Head of caudate nucleus (tissue), 42 donors: Measurements from ENCODE around the gene INTS15.
"Not testable (repeated sequence)": the region's sequence is repeated elsewhere in the genome, so short reads cannot be mapped to it uniquely, and the experiment has no call there.

ENCODE experiments used
- DNase-seq, 42 donors: peaks; one replicate each; pipeline versions ENCODE4 v3.0.0 to v3.0.0-alpha.2; 2020 to 2021; ENCODE audit warnings: mixed read lengths in 7 of 42
- intact Hi-C: fragments of 100-400 bp; cut with DNase I; formaldehyde crosslinking; loops from one replicate; pipeline ENCODE4 v1.15.0; 2022

INTS15 gene

GRCh38 chr7:6614953-6615722 is 25.3 kb downstream of the INTS15 start, which contains the start of gene ZNF853:
TSS of gene ZNF853 (plus strand) at chr7:6615610. CDS start at chr7:6616175, 565 bp downstream.
- peak in 34 of 42 donors; percentile 13 to 75 (median 40) for DNase-seq
- intact Hi-C loops: no loop called here

- intact Hi-C loops: no loop called here
- no peak for DNase-seq
These were observed 26.1 kb downstream of the INTS15 start for GRCh38 chr7:6615723-6616555.

DNA sequence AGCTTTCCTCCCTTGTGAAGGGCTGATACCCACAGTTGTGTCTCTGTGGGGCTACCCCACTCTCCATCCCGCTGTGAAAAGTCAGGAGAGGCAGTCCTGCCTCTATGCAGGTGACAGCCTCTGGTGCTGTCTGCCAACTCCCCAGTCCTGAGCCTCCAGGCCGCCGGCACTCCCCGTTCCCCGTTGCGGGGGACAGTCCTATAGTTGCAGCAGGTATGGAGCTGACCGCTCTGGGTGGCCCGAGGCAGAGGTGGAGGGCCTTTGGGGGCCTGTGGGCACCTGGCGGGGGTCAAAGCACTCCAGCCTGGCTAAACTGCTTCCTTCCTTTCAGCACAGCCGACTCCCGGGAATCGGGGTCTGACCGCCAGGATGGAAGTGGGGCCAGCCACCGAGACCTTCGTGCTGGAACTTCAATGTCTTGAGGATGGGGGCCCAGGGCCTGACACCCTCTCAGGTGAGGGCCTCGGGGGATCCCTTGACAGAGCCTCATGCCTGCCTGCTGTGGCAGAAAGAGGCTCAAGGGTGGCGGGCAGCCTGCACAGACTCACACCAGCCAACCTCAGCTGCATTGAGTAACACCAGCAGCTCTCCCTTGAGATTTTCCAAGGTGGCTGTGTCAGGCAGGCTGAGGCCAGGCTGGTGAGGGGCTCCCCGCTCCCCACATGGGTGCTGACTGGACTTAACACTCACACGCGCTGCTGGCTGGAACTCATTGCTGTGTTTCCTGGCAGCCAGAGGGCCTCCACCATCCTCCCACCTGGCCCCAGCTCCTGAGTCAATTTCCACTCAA is 27.2 kb downstream of the INTS15 start:
- DNase-seq: no peak
- intact Hi-C loops: no loop called here

DNA sequence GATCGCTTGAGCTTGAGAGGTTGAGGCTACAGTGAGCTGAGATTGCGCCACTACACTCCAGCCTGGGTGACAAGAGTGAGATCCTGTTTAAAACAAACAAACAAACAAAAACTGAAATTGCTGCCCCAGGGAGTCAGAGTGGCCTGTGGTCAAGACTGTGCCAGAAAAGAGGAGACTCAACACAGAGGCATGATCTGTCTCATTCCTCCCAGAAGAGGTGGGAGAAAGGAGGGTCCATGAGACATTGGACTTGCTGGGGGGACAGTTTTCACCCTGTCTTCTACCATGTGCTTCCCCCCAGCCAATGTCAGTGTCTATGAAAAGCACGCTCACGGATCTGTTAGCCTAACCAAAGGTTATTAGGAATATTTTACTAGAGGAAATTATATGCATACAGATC is 28.8 kb downstream of the INTS15 start:
- DNase-seq: no peak
- intact Hi-C loops: no loop called here

- no peak for DNase-seq
- intact Hi-C loops: no loop called here
These were observed 30.1 kb downstream of the INTS15 start for GRCh38 chr7:6619961-6620360.

DNA sequence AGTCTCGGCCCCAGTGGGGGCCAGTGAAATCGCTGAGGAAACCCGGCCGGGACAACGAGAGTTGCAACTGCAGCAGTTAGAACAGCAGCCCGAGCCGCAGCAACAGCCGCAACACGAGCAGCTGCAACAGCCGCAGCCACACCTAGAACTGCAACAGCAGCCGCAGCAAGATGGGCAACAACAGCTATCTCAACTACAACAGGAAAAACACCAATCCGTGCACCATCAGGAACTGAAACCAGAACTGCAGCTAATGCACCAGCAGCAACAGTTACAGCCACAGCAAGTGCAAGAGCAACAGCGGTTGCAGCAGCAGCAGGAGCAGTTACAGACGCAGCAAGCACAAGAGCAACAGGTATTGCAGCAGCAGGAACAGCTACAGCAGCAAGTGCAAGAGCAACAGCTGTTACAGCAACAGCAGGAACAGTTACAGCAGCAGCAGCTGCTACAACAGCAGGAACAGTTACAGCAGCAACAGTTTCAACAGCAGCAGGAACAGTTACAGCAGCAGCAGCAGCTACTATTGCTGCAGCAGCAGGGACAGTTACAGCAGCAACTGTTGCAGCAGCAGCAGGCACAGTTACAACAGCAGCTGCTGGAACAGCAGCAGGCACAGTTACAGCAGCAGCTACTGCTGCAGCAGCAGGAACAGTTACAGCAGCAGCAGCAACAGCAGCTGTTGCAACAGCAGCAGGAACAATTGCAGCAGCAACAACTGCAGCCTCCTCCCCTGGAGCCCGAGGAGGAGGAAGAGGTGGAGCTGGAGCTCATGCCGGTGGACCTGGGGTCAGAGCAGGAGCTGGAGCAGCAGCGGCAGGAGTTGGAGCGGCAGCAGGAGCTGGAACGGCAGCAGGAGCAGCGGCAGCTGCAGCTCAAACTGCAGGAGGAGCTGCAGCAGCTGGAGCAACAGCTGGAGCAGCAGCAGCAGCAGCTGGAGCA is 31.6 kb downstream of the INTS15 start:
- intact Hi-C loops: no loop called here
- no peak for DNase-seq

- intact Hi-C loops: no loop called here
- no peak for DNase-seq
These were observed 32.4 kb downstream of the INTS15 start for GRCh38 chr7:6622134-6622710.

DNA sequence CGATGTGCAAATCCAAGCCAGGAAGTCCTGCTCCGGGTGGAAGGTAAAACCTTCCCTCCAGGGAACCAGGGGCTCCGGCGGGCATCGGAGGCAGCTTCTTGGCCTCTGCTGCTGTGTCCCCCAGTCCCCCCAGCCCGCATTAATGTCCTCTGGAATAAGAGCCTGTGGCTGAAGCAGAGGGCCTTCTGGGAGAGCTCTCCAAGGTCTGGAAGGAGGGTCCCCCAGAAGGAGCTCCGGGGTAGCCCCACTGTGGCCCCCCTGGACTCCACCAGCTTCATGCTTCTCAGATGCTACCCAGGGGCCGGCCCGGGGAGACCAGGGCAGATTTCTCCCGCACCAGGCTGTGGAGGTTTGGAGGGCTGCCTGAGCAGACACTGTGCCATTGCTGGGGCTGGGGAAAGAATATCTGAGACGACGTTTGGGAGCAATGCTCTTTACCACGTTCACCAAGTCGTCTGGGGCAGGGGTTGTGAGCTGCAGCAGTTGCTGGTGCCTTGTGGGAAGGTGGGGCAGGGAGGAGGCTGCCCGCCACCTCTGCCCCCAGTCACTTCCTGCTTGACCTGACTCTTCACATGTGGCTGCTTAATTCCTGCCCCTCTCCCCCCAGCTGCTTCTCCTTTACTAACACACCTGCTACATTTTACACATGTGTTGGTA is 33.9 kb downstream of the INTS15 start:
- no peak for DNase-seq
- intact Hi-C loops: no loop called here

GRCh38 chr7:6624246-6624611 is 34.4 kb downstream of the INTS15 start:
- DNase-seq: no peak
- intact Hi-C loops: no loop called here

GRCh38 chr7:6628045-6628444 is 38.2 kb downstream of the INTS15 start:
- DNase-seq: no peak
- intact Hi-C loops: no loop called here

DNA sequence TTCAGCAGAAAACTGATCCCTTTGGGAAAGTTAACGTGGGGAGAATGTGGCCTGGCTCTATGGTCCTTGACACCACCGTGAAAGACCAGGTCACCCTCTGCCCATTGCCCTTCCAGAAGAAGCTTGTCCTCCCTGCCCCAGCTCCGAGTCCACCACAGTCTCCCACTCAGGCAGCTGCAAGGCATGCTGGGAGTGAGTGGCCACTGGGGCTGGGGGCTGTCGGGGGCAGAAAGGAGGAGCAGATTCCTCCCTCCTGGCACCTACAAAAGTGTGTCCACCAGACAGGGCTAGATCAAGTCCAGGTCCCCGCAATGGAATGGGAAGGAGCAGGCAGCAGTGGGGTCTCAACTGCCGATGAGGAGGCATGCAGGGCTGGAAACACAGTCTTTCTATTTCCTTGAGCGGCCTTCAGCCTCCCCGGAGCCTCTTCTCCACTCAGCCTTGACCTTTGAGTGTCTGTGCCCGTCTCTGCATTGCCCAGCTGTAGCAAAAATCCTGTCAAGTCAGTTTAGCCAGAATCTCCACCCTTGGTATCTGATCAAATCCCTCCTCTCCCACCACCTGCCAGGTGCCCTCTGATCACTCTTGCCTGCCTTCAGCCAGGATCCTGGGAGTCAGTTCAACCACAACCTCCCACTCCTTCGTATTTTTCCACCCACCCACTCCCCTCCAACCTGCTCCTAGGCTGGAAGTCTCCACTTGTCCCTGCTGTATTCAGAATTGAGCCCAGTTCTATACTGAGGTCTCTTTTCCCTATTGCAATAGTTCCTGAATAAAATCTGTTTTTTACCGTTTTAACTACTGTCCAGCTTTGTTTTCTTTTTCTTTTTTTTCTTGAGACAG is 40.4 kb downstream of the INTS15 start:
- intact Hi-C loops: no loop called here
- peak in 1 of 42 donors; percentile 26 for DNase-seq

GRCh38 chr7:6631605-6632004 is 41.8 kb downstream of the INTS15 start:
- intact Hi-C loops: no loop called here
- DNase-seq: peak in 40 of 42 donors; percentile 33 to 92 (median 62)

- intact Hi-C loops: no loop called here
- no peak for DNase-seq
These were observed 44.2 kb downstream of the INTS15 start for GRCh38 chr7:6634021-6634420.

- not testable (repeated sequence) for DNase-seq
- intact Hi-C loops: loop anchor here (5.0 kb wide), 1 partner anchor 43 kb away; the partner anchor contains the start of gene INTS15
These were observed 45.1 kb downstream of the INTS15 start for GRCh38 chr7:6634971-6635370.

- peak in 41 of 42 donors; percentile 20 to 87 (median 72) for DNase-seq
- intact Hi-C loops: loop anchor here (5.0 kb wide), 1 partner anchor 45 kb away; the partner anchor contains the start of gene INTS15
These were observed 47.1 kb downstream of the INTS15 start, which contains the start of gene ZNF316 for GRCh38 chr7:6636741-6637543. TSS of gene ZNF316 (plus strand) at chr7:6637318. CDS start at chr7:6642410, 5,092 bp downstream.
